ENCODE results near the gene LMNA. TPM values are rescaled to one million over a fixed set of nuclear protein-coding genes. Genes with fewer than 3 reads are reported as not detected.
"Not testable (repeated sequence)": the region's sequence is repeated elsewhere in the genome, so short reads cannot be mapped to it uniquely, and the experiment has no call there.

Gene LMNA
- total RNA-seq, 3 donors from 2014 or later, result 263 to 334 (median 308) TPM

- ATAC-seq, result no peak
- no peak for DNase-seq
- no peaks in the 10 kb centered on the region for H3K36me3 ChIP-seq (ENCODE audit: low read depth)
- H3K9me3 ChIP-seq, result no peaks in the 10 kb centered on the region
- TF ChIP-seq CTCF (IDR thresholded peaks at IDR 0.05), result no peak
- H3K4me3 ChIP-seq, result no peak overlapping the region
- intact Hi-C loops (cut with DNase I, micrococcal nuclease), result no loop called here
- no peaks in the 10 kb centered on the region for H3K4me1 ChIP-seq (ENCODE audit: low read depth)
Measured at GRCh38 chr1:156167536-156167935, 53.0 kb downstream of the LMNA start.

GRCh38 chr1:156172696-156173470 lies 58.4 kb downstream of the LMNA start:
- no peaks in the 10 kb centered on the region for H3K36me3 ChIP-seq (ENCODE audit: low read depth)
- TF ChIP-seq CTCF (IDR thresholded peaks at IDR 0.05), result no peak
- H3K4me3 ChIP-seq, result no peak overlapping the region
- no peaks in the 10 kb centered on the region for H3K4me1 ChIP-seq (ENCODE audit: low read depth)
- no peak for ATAC-seq
- H3K9me3 ChIP-seq, result no peaks in the 10 kb centered on the region
- intact Hi-C loops (cut with DNase I, micrococcal nuclease), result no loop called here
- no peak for DNase-seq

GRCh38 chr1:156176610-156177210 lies 62.2 kb downstream of the LMNA start:
- ATAC-seq (no peak), DNase-seq (no peak)
- TF ChIP-seq CTCF (IDR thresholded peaks at IDR 0.05), result no peak
- no peaks in the 10 kb centered on the region for H3K4me1 ChIP-seq (ENCODE audit: low read depth)
- intact Hi-C loops (cut with DNase I, micrococcal nuclease), result no loop called here
- no peak overlapping the region for H3K4me3 ChIP-seq
- no peaks in the 10 kb centered on the region for H3K36me3 ChIP-seq (ENCODE audit: low read depth)
- H3K9me3 ChIP-seq, result no peaks in the 10 kb centered on the region

GRCh38 chr1:156177919-156178654 lies 63.6 kb downstream of the LMNA start:
- ATAC-seq (no peak), DNase-seq (no peak)
- intact Hi-C loops (cut with DNase I, micrococcal nuclease), result no loop called here
- Histone ChIP-seq H3K4me3 (no peak overlapping the region), H3K4me1 (ENCODE audit: low read depth) (no peaks in the 10 kb centered on the region), H3K9me3 (no peaks in the 10 kb centered on the region), H3K36me3 (ENCODE audit: low read depth) (no peaks in the 10 kb centered on the region)
- TF ChIP-seq CTCF (IDR thresholded peaks at IDR 0.05), result no peak

- Histone ChIP-seq H3K4me3 (no peak overlapping the region), H3K4me1 (ENCODE audit: low read depth) (no peaks in the 10 kb centered on the region), H3K36me3 (ENCODE audit: low read depth) (no peaks in the 10 kb centered on the region), H3K9me3 (no peaks in the 10 kb centered on the region)
- intact Hi-C loops (cut with DNase I, micrococcal nuclease), result no loop called here
- DNase-seq (no peak), ATAC-seq (no peak)
- no peak for TF ChIP-seq CTCF (IDR thresholded peaks at IDR 0.05)
Measured at GRCh38 chr1:156180471-156180870, 66.0 kb downstream of the LMNA start.

GRCh38 chr1:156181391-156181924 lies 66.9 kb downstream of the LMNA start:
- H3K4me1 ChIP-seq (ENCODE audit: low read depth); ATAC-seq; intact Hi-C loops (cut with DNase I, micrococcal nuclease); H3K4me3 ChIP-seq; H3K9me3 ChIP-seq; H3K36me3 ChIP-seq (ENCODE audit: low read depth); DNase-seq: not testable (repeated sequence)

- H3K9me3 ChIP-seq; ATAC-seq; H3K4me1 ChIP-seq (ENCODE audit: low read depth); DNase-seq; H3K4me3 ChIP-seq; intact Hi-C loops (cut with DNase I, micrococcal nuclease); H3K36me3 ChIP-seq (ENCODE audit: low read depth): not testable (repeated sequence)
Measured at GRCh38 chr1:156182010-156182779, 67.7 kb downstream of the LMNA start.
